ENCODE measurements around the gene CRYBG2. TPM values are rescaled to one million over a fixed set of nuclear protein-coding genes. Genes with fewer than 3 reads are reported as not detected.

CRYBG2 gene
- total RNA-seq, 1 donor from 2014 or later, result 0.27 TPM

DNA sequence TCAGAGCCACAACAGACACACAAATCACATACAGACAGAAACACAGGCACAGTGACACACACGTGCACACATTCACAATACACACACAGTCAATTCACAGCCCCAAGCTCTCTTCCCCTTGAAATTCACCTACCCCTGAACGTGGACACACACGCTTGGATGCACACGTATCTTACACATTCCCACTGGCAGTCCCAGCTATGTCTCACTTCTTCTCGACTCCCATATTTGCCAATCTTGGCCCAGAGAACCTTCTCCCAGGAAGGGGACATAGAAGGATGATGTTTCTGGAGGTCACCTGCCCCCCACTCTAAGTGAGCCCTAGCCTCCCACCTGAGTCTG is 1.6 kb downstream of the CRYBG2 start:
- H3K4me3 Mint-ChIP-seq, result no peak overlapping the region
- peaks cover 2% of the 10 kb centered on the region for H3K27me3 Mint-ChIP-seq
- ChIA-PET POLR2A (no interaction called here), CTCF (no interaction called here)
- intact Hi-C loops (cut with micrococcal nuclease), result no loop called here
- TF ChIP-seq CTCF (IDR thresholded peaks at IDR 0.05), result no peak
- DNase-seq, result no peak
- H3K4me1 Mint-ChIP-seq, result no peaks in the 10 kb centered on the region
- H3K36me3 Mint-ChIP-seq (ENCODE audit: low read depth), result no peaks in the 10 kb centered on the region
- no peaks in the 10 kb centered on the region for H3K9me3 Mint-ChIP-seq
- H3K27ac Mint-ChIP-seq, result no peak overlapping the region
- ATAC-seq (ENCODE audit: low read depth), result no peak

DNA sequence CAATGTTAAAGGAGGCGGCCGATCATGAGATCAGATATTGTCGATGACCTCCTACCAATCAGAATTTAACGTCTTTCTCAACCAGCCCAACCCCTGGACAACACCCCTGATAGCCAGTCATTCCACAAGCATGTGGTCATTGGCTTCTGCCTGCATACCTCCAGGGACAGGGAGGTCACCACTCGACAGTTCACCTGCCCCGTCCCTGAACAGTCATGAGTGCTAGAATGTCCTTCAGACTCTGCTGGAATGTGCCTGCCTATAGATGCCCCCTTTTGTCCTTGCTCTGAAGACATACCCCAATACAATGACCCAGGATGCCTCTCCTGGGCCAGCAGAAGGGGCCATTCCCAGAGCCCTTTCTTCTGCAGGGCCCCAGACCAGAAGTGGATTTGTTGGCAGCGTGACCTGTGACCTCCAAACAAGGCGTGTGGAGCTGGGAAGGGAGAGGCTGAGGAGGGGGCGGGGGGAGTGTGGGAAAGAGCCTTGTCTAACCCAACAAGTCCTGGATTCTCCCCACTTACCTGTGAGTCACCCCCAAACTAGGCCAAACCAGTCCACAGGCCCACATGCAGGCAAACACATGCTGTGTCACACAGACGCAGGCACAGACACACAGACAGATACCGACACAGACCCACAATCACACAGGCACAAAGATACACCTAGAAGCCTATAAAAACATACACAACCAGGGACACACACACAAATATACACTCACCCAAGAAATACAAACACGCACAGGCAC is 2.2 kb downstream of the CRYBG2 start:
- no peaks in the 10 kb centered on the region for H3K9me3 Mint-ChIP-seq
- no peak overlapping the region for H3K27ac Mint-ChIP-seq
- no peak for TF ChIP-seq CTCF (IDR thresholded peaks at IDR 0.05)
- H3K27me3 Mint-ChIP-seq, result peaks cover 2% of the 10 kb centered on the region
- H3K4me1 Mint-ChIP-seq, result no peaks in the 10 kb centered on the region
- no peaks in the 10 kb centered on the region for H3K36me3 Mint-ChIP-seq (ENCODE audit: low read depth)
- no peak for DNase-seq
- intact Hi-C loops (cut with micrococcal nuclease), result no loop called here
- ChIA-PET CTCF (no interaction called here), POLR2A (no interaction called here)
- no peak for ATAC-seq (ENCODE audit: low read depth)
- no peak overlapping the region for H3K4me3 Mint-ChIP-seq

GRCh38 chr1:26350701-26351589 is 3.0 kb downstream of the CRYBG2 start:
- Mint-ChIP-seq H3K27ac (no peak overlapping the region), H3K27me3 (peaks cover 2% of the 10 kb centered on the region), H3K4me3 (no peak overlapping the region), H3K36me3 (ENCODE audit: low read depth) (no peaks in the 10 kb centered on the region), H3K9me3 (no peaks in the 10 kb centered on the region), H3K4me1 (no peaks in the 10 kb centered on the region)
- ATAC-seq (ENCODE audit: low read depth) (no peak), DNase-seq (no peak)
- ChIA-PET POLR2A (no interaction called here), CTCF (no interaction called here)
- intact Hi-C loops (cut with micrococcal nuclease), result no loop called here
- TF ChIP-seq CTCF (IDR thresholded peaks at IDR 0.05), result no peak

DNA sequence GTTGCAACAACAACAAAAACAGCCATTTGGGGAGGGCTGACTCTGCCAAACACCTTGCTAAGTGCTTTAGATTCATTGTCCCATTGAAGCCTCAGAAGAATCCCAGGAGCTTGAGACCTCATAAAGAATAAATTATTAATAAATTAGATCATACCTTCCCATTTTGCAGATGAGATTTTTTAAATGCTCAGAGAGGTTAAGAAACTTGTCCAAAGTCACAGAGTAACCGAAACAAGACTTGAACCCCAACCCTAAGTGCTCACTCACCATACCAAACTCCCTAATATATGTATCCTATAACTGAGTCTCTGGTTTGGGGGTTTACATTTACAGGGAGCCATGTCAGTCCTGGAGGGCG is 3.6 kb downstream of the CRYBG2 start:
- Mint-ChIP-seq H3K27me3 (no peaks in the 10 kb centered on the region), H3K4me1 (no peaks in the 10 kb centered on the region), H3K36me3 (ENCODE audit: low read depth) (no peaks in the 10 kb centered on the region), H3K9me3 (no peaks in the 10 kb centered on the region), H3K27ac (no peak overlapping the region), H3K4me3 (no peak overlapping the region)
- DNase-seq, result no peak
- TF ChIP-seq CTCF (IDR thresholded peaks at IDR 0.05), result no peak
- POLR2A ChIA-PET, result no interaction called here
- intact Hi-C loops (cut with micrococcal nuclease), result no loop called here
- CTCF ChIA-PET, result no interaction called here
- ATAC-seq (ENCODE audit: low read depth), result no peak

- ChIA-PET CTCF (no interaction called here), POLR2A (interaction anchor here (0.6 kb wide), 1 partner anchor 124 kb away, joined by 11 read pairs; no protein-coding TSS in a partner anchor)
- intact Hi-C loops (cut with micrococcal nuclease), result no loop called here
- no peaks in the 10 kb centered on the region for H3K27me3 Mint-ChIP-seq
- TF ChIP-seq CTCF (IDR thresholded peaks at IDR 0.05), result no peak
- no peak overlapping the region for H3K27ac Mint-ChIP-seq
- no peaks in the 10 kb centered on the region for H3K9me3 Mint-ChIP-seq
- H3K4me3 Mint-ChIP-seq, result no peak overlapping the region
- no peaks in the 10 kb centered on the region for H3K4me1 Mint-ChIP-seq
- DNase-seq (no peak), ATAC-seq (ENCODE audit: low read depth) (no peak)
- H3K36me3 Mint-ChIP-seq (ENCODE audit: low read depth), result no peaks in the 10 kb centered on the region
Measured at GRCh38 chr1:26349877-26350244, 4.1 kb downstream of the CRYBG2 start.

Data from activated B cell treated with CpG ODN at 0.5 μM for 24 hours (primary cell).